GM19455 (cell line): ENCODE measurements around the gene KCNK15.

Experiments
- ATAC-seq: cut with Tn5 transposase; IDR thresholded peaks from one replicate; pipeline ENCODE4 v1.9.1; 2021; ENCODE audit not compliant: unreplicated experiment

Gene KCNK15

DNA sequence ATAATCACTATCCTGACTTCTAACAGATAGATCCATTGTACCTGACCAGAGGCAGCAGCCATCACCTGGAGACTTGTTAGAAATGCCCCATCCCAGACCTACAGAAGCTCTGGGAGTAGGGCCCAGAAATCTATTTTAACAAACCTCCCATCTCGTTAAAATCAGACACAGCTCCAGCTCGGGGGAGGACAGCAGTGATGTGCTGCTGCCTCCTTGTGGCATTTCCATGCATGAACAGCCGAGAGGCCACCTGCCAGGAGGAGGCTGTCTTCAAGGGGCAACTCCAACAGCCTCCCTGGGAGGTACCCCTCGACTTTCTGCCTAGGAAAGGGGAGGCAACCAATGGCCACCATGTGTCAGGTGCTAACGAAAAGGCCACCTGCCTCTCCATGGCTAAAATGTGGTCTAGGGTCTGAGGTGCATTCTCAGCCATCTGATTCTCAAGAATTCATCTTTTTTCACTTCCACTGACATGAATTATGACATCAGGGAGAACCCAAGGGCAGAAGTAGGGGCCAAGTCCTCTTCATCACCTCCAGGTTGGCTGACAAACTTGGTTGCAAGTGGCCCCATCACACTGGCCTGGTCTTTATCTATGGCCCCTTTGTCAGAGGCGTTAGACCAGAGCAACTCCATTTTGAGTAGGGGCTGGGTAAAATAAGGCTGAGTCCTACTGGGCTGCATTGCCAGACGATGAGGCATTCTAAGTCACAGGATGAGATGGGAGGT, 12.2 kb upstream of the KCNK15 start:
- no peak for ATAC-seq

DNA sequence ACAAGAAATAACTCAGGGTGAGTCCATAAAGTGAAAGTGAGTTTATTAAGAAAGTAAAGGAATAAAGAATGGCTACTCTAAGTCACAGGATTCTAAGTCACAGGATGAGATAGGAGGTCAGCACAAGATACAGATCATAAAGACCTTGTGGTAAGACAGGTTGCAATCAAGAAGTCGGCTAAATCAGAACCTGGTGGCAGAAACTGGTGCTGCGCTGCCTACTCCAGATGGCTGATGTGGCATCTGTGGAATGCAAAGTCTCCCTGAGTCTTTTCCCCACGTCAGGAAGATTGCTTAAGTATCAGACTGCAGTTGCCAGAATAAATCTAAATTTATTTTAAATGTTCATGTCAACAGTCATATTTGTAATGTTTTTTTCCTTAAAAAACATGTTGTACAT, 10.7 kb upstream of the KCNK15 start:
- no peak for ATAC-seq

DNA sequence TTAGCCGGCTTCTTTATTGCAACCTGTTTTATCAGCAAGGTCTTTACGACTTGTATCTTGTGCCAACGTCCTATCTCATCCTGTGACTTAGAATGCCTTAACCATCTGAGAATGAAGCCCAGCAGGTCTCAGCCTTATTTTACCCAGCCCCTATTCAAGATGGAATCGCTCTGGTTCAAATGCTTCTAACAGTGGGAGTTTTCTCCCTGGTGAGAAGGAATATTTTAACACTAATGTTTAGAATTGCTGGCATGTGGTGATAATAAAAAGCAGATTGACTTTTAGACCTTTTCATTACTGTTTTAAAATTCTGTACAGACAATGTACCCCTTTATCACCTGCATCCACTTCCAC, 9.9 kb upstream of the KCNK15 start:
- ATAC-seq = no peak

DNA sequence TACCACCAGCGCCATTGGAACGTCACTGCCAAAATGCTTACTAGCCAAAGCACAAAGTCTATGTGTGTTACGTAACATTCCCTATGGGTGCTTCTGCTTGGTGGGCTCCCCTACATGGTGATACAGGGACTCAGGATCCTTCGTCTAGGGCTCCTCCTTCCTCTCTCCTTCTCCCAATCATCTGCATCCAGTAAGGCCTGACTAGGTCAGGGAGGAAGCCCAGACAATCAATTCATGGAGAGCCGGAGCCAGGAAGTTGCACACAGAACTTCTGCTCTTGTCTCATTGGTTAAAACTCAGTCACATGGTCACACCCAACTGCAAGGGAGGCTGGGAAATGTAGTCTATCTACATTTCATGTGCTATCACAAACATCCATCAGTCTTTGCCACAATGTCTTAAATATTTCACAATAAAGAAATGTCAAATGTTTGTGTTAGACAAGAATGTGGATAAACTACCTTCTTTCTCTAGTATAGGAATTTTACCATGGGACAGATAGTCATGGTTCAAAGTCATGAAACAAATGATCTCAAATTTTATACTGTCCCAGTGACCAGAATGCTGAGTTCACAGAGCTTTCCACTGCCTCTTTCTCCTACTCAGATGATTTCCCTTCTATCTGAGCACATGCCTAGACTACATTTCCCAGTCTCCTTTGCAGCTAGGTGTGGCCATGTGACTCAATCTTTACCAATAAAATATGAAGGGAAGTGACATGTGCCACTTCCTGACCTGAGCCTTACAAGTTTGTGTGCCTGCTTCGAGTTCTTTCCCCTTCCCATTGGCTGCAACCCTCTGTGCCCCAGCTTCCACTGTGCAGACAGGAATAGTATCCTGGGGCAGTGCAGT, 9.3 kb upstream of the KCNK15 start:
- ATAC-seq = no peak

GRCh38 chr20:44737116-44737515, 8.5 kb upstream of the KCNK15 start:
- ATAC-seq = no peak

DNA sequence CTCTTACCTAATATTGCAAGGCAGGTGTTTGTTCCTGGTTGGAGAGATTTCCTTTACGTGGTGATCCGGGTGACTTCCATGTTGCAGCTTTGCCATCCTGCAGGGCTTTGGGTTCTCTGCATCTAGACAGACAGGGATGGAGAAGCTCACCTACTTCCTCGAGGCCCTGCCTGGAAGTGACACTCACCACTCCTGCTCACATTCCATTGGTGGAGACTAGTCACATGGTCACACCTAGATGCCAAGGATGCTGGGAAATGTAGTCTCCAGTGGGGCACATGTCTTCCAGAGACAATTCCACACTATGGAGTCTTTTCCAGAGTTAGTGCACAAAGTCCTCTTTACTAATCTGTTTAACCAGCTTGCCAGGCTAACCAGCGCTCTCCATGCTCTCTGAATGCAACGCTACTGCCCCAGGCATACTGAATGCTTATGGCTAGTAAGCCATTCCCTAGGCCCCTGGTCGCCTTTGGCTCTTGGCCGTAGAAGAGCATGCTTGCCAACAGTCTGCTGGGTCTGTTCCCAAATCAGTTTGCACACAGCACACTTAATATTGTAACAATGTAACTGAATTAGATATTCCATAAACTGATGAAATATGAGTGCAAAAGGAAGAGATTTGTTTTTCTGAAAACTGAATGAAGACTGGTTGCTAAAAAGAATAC, 6.7 kb upstream of the KCNK15 start:
- no peak for ATAC-seq

GRCh38 chr20:44739942-44740341, 5.7 kb upstream of the KCNK15 start:
- no peak for ATAC-seq

- ATAC-seq = no peak
These were observed 3.2 kb upstream of the KCNK15 start for GRCh38 chr20:44742304-44743079.

DNA sequence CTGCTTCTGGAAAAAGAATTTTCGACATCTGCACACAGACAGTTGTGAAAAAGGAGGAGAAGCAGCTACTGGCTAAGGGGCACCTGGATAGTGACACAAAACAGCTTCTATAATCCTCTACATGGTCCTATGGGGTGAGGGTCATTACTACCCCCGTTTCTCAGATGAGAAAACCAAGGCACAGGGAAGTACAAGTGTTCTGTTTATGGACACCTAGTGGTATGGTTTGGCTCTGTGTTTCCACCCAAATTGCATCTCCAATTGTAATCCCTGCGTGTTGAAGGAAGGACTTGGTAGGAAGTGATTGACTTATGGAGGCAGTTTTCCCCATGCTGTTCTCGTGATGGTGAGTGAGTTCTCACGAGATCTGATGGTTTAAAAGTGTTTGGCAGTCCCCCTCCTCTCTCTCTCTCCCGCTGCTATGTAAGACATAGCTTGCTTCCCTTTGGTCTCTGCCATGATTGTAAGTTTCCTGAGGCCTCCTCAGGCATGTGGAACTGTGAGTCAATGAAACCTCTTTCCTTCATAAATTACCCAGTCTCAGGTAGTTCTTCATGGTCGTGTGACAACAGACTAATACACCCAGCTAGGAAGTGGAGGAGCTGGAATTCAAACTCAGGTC, 2.5 kb upstream of the KCNK15 start:
- ATAC-seq = no peak

DNA sequence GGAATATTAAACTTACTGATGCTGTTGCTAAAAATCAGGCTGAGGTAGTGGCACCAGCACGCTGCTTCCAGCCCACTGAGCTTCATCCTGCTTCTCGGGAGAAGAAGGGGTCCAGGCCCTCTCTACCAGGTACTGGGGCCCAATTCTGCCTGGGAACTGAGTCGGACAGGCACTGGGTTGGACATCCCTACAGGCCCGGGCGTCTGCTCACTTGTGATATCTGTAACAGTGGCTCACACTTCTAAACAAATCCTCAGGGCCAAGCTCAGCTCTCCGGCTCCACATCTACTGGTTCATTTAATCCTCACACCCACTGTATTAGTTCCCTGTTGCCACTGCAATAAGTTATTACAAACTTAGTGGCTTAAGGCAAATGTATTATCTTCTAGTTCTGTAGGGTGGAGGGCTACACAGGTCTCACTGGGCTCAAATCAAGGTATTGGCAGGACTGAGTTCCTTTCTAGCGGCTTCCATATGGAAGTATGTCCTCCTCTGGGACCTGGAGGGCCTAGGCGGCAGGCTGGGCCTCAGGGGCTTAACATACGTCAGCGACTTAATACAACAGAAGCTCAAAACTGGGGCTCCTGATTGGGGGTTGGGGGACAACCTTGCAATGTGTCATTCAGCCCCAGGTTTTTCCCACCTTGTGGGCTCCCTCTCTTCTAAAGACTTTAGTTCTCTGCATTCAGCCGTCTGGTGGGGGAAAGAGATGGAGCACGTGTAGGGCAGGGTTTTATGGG, 1.6 kb upstream of the KCNK15 start:
- ATAC-seq = no peak

DNA sequence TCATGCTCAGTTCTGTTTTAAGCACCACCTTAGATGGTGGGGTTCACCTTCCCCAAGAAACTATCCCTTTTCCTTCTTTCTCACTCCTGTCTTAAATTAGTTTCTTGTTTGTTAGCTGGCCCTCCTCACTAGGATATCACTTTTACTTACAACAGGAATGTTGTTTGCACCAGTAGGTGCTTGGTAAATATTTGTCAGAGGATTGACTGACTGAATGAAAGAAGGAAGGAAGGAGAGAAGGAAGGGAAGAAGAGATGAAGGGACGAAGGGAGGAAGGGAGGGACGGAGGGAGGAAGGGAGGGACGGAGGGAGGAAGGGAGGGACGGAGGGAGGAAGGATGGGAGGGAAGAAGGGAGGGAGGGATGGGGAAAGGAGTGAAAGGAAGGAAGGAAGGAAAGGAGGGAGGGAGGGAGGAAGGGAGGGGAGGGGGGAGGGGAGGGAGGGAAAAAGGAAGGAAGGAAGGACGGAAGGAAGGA, 505 bp upstream of the KCNK15 start:
- no peak for ATAC-seq

- no peak for ATAC-seq
These were observed 901 bp downstream of the KCNK15 start for GRCh38 chr20:44746367-44747165.

- ATAC-seq = no peak
These were observed 1.7 kb downstream of the KCNK15 start for GRCh38 chr20:44747166-44748004.

GRCh38 chr20:44748005-44748370, 2.3 kb downstream of the KCNK15 start:
- no peak for ATAC-seq

GRCh38 chr20:44750081-44750805, 4.6 kb downstream of the KCNK15 start:
- ATAC-seq = no peak

- no peak for ATAC-seq
These were observed 6.7 kb downstream of the KCNK15 start for GRCh38 chr20:44752099-44752931.

DNA sequence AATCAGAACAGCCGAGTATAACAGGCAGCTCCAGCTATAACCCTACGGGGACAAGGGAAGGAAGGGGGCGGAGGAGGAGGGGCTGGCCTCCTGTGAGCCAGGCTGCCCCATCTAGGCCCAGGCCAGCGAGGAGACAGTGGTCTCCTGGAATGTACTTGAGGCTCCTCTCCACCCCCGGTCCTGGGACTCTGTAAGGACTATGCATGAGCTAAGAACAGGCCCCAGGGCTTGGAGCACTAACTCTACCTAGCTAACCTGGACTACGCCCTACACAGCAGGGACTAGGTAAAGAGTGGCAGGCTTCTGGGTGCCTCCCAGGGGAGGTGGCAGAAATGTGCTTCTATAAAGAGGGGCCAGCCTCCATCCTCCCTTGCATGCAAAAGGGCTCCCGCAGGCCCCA, 8.9 kb downstream of the KCNK15 start:
- ATAC-seq = no peak
